ENCODE measurements around the gene ADD2. TPM values are rescaled to one million over a fixed set of nuclear protein-coding genes. Genes with fewer than 3 reads are reported as not detected.

Gene ADD2
- total RNA-seq, 1 experiment from 2014 or later: 5.6 TPM

DNA sequence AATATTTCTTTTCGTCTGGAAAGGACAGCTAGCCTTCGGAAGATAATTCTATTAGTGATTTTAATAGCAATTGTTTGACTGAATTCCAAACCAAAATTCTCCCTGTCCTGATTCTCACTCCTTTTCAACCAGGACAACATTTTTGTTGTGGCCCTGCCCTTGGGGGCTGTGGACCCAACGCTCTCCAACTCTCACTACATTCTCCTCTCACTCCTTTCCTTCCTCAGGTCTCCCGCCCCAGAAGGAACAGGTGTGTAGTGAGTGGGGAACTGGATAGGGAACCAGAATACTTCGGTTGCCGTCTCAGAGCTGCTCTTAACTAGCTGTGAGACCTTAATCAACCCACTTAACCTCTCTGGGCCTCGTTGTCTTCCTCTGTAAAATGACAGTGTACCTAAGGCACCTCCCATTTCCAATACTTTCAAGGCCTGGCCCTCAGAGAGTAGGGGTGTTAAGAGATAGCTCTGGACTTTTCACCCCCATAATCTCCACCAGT is 638 bp upstream of the ADD2 start:
- H3K9me3 ChIP-seq (ENCODE audit: low read depth, low read length, poor library complexity, severe bottlenecking): no peaks in the 10 kb centered on the region
- TF ChIP-seq EZH2 (IDR thresholded peaks at IDR 0.05; ENCODE audit: borderline replicate concordance, low read depth, low read length, poor library complexity, severe bottlenecking): no peak
- TF ChIP-seq, protein P1, sequence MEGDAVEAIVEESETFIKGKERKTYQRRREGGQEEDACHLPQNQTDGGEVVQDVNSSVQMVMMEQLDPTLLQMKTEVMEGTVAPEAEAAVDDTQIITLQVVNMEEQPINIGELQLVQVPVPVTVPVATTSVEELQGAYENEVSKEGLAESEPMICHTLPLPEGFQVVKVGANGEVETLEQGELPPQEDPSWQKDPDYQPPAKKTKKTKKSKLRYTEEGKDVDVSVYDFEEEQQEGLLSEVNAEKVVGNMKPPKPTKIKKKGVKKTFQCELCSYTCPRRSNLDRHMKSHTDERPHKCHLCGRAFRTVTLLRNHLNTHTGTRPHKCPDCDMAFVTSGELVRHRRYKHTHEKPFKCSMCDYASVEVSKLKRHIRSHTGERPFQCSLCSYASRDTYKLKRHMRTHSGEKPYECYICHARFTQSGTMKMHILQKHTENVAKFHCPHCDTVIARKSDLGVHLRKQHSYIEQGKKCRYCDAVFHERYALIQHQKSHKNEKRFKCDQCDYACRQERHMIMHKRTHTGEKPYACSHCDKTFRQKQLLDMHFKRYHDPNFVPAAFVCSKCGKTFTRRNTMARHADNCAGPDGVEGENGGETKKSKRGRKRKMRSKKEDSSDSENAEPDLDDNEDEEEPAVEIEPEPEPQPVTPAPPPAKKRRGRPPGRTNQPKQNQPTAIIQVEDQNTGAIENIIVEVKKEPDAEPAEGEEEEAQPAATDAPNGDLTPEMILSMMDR (conservative IDR thresholded peaks at IDR 0.05; ENCODE audit: low read depth, low read length): no peak
- no peak overlapping the region for H3K4me3 ChIP-seq (ENCODE audit: low read depth, low read length, poor library complexity, severe bottlenecking)
- H3K27me3 ChIP-seq (replicated peaks; ENCODE audit: insufficient read depth, low read depth, low read length, poor library complexity): peaks cover 49% of the 10 kb centered on the region
- H3K27ac ChIP-seq (ENCODE audit: low read depth, low read length, poor library complexity, severe bottlenecking): no peak overlapping the region
- ChIA-PET CTCF (interaction anchor here (0.6 to 1.0 kb wide), 2 partner anchors 13 to 17 kb away, joined by 4 to 5 read pairs; no protein-coding TSS in a partner anchor), POLR2A (ENCODE audit: low non-redundant PET) (no interaction called here)
- intact Hi-C loops (cut with micrococcal nuclease; ENCODE audit: unreplicated experiment): loop anchor here (10.0 kb wide), 1 partner anchor 354 kb away; no protein-coding TSS in a partner anchor
- peaks cover 11% of the 10 kb centered on the region for H3K4me1 ChIP-seq (ENCODE audit: insufficient read depth, low read length, poor library complexity, severe bottlenecking)
- BruUV-seq (replicated peaks): no TSS peak
- H3K36me3 ChIP-seq (ENCODE audit: insufficient read depth, low read length, poor library complexity, severe bottlenecking): no peaks in the 10 kb centered on the region
- no peak for DNase-seq (ENCODE audit: low spot score)

DNA sequence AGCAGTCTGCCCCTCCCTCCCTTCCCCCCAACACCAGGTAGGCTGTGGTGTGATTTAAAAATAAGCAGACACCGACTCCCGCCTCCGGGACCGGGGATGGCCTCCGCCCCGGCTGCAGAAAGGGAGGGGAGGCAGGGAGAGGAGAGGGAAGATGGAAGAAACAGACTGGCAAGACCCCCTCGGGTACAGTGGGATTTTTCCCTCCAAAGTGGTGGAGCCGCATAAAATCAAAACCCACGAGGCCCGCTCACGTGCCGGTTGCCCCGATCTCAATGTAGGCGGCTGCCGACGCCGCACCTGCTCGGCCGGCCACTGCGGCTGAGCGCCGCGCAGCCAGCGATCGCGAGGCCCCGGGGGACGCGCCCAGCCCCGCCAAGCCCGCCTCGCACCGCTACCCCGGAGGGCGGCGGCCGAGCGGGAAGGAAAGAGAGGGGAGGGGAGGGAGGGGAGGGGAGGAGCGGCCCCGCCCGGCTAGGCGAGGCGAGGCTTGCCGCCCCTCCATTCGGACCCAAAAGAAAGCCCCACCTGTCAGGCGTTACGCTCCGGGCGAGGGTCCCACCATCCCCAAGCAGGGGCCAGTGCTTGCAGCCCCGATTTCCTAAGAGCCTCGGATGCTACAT is 811 bp downstream of the ADD2 start:
- H3K4me1 ChIP-seq (ENCODE audit: insufficient read depth, low read length, poor library complexity, severe bottlenecking): peaks cover 11% of the 10 kb centered on the region
- peak overlapping the region; percentile 53 for H3K4me3 ChIP-seq (ENCODE audit: low read depth, low read length, poor library complexity, severe bottlenecking)
- POLR2A ChIA-PET (ENCODE audit: low non-redundant PET): no interaction called here
- H3K9me3 ChIP-seq (ENCODE audit: low read depth, low read length, poor library complexity, severe bottlenecking): no peaks in the 10 kb centered on the region
- intact Hi-C loops (cut with micrococcal nuclease; ENCODE audit: unreplicated experiment): loop anchor here (10.0 kb wide), 1 partner anchor 352 kb away; no protein-coding TSS in a partner anchor
- TF ChIP-seq, protein P1 (conservative IDR thresholded peaks at IDR 0.05; ENCODE audit: low read depth, low read length): no peak
- TF ChIP-seq EZH2 (IDR thresholded peaks at IDR 0.05; ENCODE audit: borderline replicate concordance, low read depth, low read length, poor library complexity, severe bottlenecking): peak; percentile 83
- no TSS peak for BruUV-seq (replicated peaks)
- H3K36me3 ChIP-seq (ENCODE audit: insufficient read depth, low read length, poor library complexity, severe bottlenecking): no peaks in the 10 kb centered on the region
- H3K27me3 ChIP-seq (replicated peaks; ENCODE audit: insufficient read depth, low read depth, low read length, poor library complexity): peaks cover 45% of the 10 kb centered on the region
- no peak overlapping the region for H3K27ac ChIP-seq (ENCODE audit: low read depth, low read length, poor library complexity, severe bottlenecking)
- no peak for DNase-seq (ENCODE audit: low spot score)
- CTCF ChIA-PET: interaction anchor here (1.0 kb wide), 1 partner anchor 463 kb away, joined by 6 read pairs; no protein-coding TSS in a partner anchor

DNA sequence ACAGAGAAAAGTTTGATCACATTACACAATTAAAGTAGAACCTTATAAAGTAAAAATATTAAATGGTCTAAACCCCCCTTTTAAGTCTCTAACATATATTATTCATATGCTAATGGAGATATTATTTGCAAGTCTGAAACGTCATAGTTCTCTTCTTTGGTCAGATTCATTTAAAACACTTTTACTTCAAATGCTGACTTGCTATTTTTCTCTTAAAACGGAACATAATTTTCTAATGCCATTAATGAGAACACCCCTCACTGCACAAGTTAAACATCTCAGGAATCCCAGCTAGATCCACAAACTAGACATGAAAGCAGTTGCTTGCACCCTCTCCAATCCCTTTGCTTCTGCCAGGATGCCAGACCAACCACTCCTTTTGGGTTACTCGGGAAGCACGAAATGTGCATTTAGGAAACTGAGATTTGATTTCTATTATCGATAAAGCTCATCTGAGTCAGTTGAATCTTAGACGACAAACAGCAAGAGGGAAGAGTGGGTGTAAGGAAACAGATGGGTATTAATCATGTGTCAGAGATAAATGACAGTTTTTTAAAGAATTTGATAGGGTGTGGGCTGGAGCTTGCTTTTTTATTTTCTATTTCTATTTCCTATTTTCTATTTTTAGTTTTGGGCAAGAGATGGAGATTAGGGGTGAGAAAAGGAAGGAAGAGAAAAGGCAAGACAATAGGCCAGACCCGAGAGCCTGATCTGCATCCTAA is 1.5 kb downstream of the ADD2 start:
- Histone ChIP-seq H3K36me3 (ENCODE audit: insufficient read depth, low read length, poor library complexity, severe bottlenecking) (no peaks in the 10 kb centered on the region), H3K27me3 (replicated peaks; ENCODE audit: insufficient read depth, low read depth, low read length, poor library complexity) (peaks cover 45% of the 10 kb centered on the region), H3K9me3 (ENCODE audit: low read depth, low read length, poor library complexity, severe bottlenecking) (no peaks in the 10 kb centered on the region), H3K27ac (ENCODE audit: low read depth, low read length, poor library complexity, severe bottlenecking) (no peak overlapping the region), H3K4me3 (ENCODE audit: low read depth, low read length, poor library complexity, severe bottlenecking) (peak overlapping the region; percentile 53), H3K4me1 (ENCODE audit: insufficient read depth, low read length, poor library complexity, severe bottlenecking) (peaks cover 11% of the 10 kb centered on the region)
- TSS peak; percentile 40 for BruUV-seq (replicated peaks)
- intact Hi-C loops (cut with micrococcal nuclease; ENCODE audit: unreplicated experiment): loop anchor here (10.0 kb wide), 1 partner anchor 352 kb away; no protein-coding TSS in a partner anchor
- POLR2A ChIA-PET (ENCODE audit: low non-redundant PET): no interaction called here
- TF ChIP-seq EZH2 (IDR thresholded peaks at IDR 0.05; ENCODE audit: borderline replicate concordance, low read depth, low read length, poor library complexity, severe bottlenecking): no peak
- TF ChIP-seq, protein P1 (conservative IDR thresholded peaks at IDR 0.05; ENCODE audit: low read depth, low read length): no peak
- CTCF ChIA-PET: no interaction called here
- no peak for DNase-seq (ENCODE audit: low spot score)
